HG03139 (cell line): Measurements from ENCODE around the gene CAVIN4.

Source experiments
- ATAC-seq: cut with Tn5 transposase; IDR thresholded peaks from one replicate; pipeline ENCODE4 v1.9.1; 2021; ENCODE audit not compliant: unreplicated experiment

CAVIN4 gene

DNA sequence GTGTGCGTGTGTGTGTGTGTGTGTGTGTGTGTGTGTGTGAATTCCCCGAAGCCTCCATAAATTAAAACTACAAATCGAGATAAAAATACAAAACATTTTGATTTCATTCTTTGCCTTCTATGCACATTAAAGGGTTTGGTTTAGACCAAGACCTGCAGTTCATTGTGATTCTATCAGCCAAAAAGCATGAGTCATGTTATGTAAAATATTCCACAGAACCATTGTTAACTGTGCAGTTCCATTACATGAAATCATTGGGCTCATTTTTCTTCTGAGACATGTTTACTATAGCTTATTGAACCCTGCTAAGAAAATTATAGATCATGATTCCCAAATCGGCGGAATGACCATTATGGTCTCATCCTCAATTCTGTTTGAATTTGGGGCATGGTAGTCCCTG lies 11.7 kb downstream of the CAVIN4 start:
- no peak for ATAC-seq

- no peak for ATAC-seq
Measured at GRCh38 chr9:100590481-100590880, 12.6 kb downstream of the CAVIN4 start.

DNA sequence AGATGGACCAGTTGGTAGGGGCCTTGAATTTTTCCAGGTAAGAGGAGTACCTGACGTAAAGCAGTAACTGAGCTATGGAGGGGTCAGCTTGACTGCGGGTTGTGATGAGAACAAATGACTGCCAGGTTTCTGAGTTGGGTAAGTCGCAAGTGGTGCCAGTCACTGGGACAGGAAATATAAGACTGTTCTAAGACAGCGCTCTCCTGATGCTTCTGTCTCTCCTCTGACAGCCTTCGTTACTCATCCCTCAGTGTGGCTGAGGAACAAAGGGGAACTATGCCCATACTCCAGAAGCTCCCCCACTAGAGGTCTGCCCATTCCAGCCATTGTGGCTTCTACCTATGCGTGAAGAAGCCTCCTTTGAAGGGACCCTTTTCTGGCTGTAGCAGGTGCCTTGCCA lies 13.3 kb downstream of the CAVIN4 start:
- ATAC-seq: no peak

DNA sequence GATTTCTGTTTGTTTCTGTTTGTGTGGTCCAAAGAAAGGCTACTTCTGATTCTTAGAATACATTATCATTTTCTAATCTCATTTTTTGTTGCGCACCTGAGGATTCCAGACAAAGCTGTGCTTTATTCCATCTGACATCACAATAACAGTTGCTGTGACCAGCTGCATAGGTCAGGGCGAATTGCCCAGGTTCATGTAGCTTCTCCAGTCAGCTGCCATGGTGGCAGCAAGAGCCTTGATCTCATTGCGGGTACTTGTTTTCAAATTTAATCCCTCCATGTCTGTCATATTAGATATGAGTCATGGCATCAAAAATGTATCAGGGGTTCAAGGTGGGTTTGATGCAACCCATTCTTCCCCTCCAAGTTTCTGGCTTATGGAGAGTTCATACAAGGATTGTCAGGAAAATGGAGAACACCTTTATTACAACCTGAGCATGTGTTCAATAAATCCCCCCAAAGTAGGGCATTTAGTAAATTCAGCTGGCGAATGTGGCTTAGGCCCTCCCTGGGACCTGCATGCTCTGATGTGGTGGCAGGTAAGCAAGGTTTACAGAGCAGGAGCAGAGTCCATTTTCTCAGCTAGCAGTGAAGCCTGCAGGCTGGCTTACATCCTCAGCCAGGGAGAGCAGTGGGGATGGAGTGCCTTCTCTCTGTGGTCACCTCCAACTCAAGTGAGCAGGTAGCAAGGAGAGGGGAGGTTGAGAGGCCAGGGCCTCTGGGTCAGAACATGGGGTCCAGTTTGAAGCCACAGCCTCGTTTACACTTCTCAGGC lies 13.9 kb downstream of the CAVIN4 start:
- ATAC-seq: no peak

- ATAC-seq: no peak
Measured at GRCh38 chr9:100595391-100596199, 17.7 kb downstream of the CAVIN4 start.

DNA sequence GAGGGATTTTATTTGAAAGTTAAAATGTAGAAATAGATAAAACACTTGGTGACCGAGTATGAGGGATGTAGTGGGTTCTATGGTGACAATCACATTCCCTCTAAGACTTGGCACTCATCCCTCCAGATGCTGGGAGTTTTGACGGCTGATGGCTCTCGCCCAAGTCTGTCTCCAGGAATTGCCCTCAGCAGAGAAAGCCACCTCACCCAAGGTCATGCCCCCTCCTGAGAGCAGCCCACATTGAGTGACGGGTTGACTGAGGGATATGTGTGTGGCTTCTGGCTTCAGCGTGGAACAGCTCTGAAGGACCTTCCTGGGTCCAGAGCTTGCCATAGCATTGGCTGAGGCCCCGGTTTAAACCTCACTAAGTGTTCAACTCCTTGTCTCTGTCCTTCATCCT lies 19.4 kb downstream of the CAVIN4 start:
- no peak for ATAC-seq

DNA sequence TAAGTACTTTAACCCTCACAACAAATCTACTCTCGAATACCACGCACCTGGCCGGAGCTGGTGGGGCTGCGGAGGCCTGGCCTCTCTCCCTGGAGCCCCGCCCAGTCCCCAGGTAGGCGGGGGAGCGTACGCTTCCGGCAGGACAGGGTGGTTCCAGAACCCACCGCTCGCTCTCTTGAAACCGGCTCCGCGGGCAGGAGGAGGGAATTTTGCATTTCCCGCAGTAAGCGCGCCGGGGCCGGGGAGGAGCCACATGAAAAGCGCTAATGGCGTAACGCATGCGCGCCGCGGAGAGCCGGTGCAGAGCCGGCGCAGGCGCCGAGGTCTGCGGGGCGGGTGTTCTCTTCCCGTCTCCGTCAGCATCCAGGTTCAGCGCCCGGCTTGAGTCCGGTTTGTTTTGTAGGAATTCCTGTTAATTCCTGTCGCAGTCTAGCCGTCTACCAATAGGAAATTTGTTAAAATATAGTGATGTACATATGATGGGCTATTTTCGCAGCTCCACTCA lies 20.8 kb downstream of the CAVIN4 start:
- peak; percentile 77 for ATAC-seq

DNA sequence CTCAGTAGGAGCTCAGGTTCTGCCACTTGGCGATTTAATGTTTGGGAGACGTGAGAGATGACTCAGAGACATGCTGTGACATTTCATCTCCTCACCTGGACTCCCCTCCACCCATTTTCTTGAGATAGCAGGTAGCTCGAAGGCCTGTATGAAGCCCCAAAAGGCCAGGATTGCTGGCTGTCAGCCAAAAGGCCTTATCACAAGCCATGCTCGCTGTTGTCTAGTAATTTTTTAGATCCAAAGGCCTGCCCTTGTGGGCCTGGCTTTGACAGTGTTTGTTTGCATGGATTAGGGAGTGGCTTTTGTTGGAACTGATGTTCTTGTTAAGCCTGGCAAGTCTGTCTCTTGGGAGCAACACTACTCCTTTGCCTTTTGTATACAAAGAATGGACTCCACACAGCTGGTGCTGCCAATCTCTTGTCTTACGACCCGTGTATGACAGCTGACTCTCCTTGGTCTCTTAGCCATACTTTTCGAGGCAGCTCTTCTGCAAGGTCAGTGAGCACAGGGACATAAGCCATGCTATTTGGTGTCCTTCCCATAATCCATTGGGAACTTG lies 22.7 kb downstream of the CAVIN4 start:
- no peak for ATAC-seq

GRCh38 chr9:100601216-100601615 lies 23.3 kb downstream of the CAVIN4 start:
- peak; percentile 55 for ATAC-seq

DNA sequence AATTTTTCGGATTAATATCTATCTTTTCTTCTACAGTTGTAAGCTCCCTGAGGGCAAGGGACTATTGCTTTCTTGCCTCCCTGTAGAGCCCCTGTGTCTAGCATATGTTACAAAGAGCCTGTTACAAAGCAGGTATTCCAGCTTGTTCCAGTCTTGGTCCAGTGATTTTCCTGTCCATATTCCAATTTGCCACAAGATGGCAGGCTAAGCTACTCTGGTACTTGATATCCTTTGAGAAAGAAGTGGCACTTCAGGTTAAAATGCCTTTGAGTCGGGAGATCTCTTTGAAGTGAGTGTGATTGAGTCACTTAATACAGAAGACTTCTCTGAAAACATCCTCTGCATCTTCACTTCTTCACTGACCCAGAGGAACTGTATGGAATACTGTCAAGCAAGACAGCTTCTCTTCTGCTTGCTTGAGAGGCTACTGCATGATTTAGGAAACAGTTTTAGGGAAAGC lies 24.5 kb downstream of the CAVIN4 start:
- ATAC-seq: no peak

GRCh38 chr9:100605405-100605804 lies 27.5 kb downstream of the CAVIN4 start:
- no peak for ATAC-seq

DNA sequence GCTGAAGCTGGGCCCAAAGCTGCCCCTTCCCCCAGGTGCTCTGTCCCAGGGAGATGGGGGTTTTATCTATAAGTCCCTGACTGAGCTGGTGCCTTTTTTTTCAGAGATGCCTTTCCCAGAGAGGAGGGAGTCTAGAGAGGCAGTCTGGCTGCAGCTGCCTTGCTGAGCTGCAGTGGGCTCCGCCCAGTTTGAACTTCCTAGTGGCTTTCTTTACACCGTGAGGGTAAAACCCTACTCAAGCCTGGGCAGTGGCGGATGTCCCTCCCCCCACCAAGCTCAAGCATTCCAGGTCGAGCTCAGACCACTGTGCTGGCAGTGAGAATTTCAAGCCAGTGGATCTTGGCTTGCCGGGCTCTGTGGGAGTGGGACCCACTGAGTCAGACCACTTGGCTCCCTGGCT lies 41.3 kb downstream of the CAVIN4 start:
- no peak for ATAC-seq

DNA sequence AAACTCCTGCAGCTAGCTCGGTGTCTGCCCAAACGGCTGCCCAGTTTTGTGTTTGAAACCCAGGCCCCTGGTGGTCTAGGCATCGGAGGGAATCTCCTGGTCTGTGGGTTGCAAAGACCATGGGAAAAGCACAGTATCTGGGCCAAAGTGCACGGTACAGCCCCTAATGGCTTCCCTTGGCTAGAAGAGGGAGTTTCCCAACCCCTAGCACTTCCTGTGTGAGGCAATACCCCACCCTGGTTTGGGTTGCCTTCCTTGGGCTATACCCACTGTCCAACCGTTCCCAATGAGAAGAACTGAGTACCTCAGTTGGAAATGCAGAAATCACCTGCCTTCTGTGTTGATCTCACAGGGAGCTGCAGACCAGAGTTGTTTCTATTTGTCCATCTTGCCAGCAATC lies 41.8 kb downstream of the CAVIN4 start:
- no peak for ATAC-seq

DNA sequence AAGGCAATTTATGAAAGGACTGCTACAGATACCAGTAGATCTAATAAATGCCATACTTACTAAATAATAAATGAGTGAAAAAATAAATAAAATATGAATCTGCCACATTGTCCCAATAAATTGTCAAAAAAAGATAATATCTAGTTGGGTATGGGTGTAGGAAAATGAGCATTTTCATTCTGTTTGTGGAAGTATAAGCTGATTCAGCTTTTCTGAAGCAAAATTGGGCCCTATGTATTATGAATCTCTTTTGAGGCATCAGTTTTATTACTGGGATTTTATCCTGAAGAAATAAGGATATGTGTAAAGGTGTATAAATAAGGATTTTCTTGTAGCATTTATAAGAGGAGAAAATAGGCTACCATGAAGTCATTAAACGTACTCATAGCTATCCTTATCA lies 46.1 kb downstream of the CAVIN4 start:
- ATAC-seq: no peak

DNA sequence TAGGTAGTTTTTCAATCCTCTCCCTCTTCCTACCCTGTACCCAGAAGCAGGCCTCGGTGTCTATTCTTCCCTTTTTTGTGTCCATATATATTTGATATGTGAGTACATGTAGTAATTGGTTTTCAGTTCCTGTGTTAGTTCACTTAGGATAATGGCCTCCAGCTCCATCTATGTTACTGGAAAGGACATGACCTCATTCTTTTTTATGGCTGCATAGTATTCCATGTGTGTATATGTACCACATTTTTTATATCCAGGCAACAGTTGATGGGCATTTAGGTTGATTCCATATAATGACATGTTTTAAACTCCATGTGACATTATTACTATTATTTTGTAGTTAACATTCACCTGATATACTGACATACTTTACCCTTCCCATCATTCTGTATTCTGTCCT lies 49.1 kb downstream of the CAVIN4 start:
- ATAC-seq: no peak

- ATAC-seq: no peak
Measured at GRCh38 chr9:100637787-100638186, 59.9 kb downstream of the CAVIN4 start.
